Gastrocnemius medialis (tissue), 4 donors: ENCODE results near the gene TNFRSF6B. TPM values are rescaled to one million over a fixed set of nuclear protein-coding genes. Genes with fewer than 3 reads are reported as not detected.

ENCODE experiments used
- ATAC-seq, 2 donors: fragments of 150-250 bp; one replicate each; pipeline ENCODE4 v1.9.1; 2016
- DNase-seq, 2 donors: peaks; one replicate each; pipeline ENCODE4 v3.0.0-alpha.2; 2019
- H3K27ac ChIP-seq, 4 donors: fragments of 200-600 bp; sonication (generic); 1 replicate in 1 of 4; 2 replicates in 3 of 4; pipeline ENCODE4 v1.5.1; 2016 to 2018; ENCODE audit warnings: mild to moderate bottlenecking in 2 of 4, moderate library complexity in 1 of 4
- H3K27me3 ChIP-seq, 3 donors: fragments of 200-600 bp; sonication (generic) in 2 of 3; 1 replicate in 1 of 3; 2 replicates in 2 of 3; pipeline versions ENCODE4 v1.5.1 to v1.6.0; 2016 to 2019; ENCODE audit warnings: mild to moderate bottlenecking in 1 of 3, moderate library complexity in 1 of 3
- H3K36me3 ChIP-seq, 2 donors: fragments of 200-600 bp; sonication (generic) in 1 of 2; one replicate each; pipeline ENCODE4 v1.5.1; 2017 to 2018
- H3K4me1 ChIP-seq, 2 donors: fragments of 200-600 bp; sonication (generic) in 1 of 2; one replicate each; pipeline ENCODE4 v1.5.1; 2016 to 2017; ENCODE audit warnings: mild to moderate bottlenecking in 2 of 2
- H3K4me3 ChIP-seq, 4 donors: fragments of 200-600 bp; sonication (generic) in 3 of 4; 1 replicate in 1 of 4; 2 replicates in 3 of 4; pipeline ENCODE4 v1.5.1; 2016 to 2019; ENCODE audit warnings: mild to moderate bottlenecking in 2 of 4
- H3K9me3 ChIP-seq, 3 donors: fragments of 200-600 bp; sonication (generic) in 2 of 3; 1 replicate in 1 of 3; 2 replicates in 2 of 3; pipeline ENCODE4 v1.5.1; 2016 to 2019
- CTCF ChIP-seq, 5 experiments: fragments of 450-650 bp in 3 of 5; fragments of 200-600 bp in 2 of 5; sonication (generic) in 2 of 5; IDR thresholded peaks in 4 of 5; conservative IDR thresholded peaks in 1 of 5; 1 replicate in 4 of 5; 2 replicates in 1 of 5; pipeline ENCODE4 v1.5.1; 2016 to 2019; ENCODE audit warnings: antibody characterized with exemption in 5 of 5, mild to moderate bottlenecking in 3 of 5, moderate library complexity in 3 of 5
- POLR2A ChIP-seq, 2 donors: fragments of 450-650 bp; IDR thresholded peaks; one replicate each; pipeline ENCODE4 v1.6.1; 2017; ENCODE audit warnings: antibody characterized with exemption in 2 of 2, mild to moderate bottlenecking in 2 of 2, moderate library complexity in 2 of 2
- in situ Hi-C, 4 donors: fragments of 200-750 bp; cut with MboI; loops; one replicate each; pipeline versions ENCODE4 v1.15.0 to v1.8.0; 2017; ENCODE audit warnings: low sequenced_read_pairs in 4 of 4
- intact Hi-C: fragments of 100-400 bp; cut with DNase I; formaldehyde crosslinking; loops from one replicate; pipeline ENCODE4 v1.15.1; 2023; ENCODE audit warnings: low total_unique reads
- total RNA-seq, 4 donors: library from RNA; depleted of rRNA; stranded (reverse); fragments of >200 nt; gene quantifications; one replicate each; pipeline versions ENCODE4 v1.1.0 to v1.2.3, GENCODE V29; 2016

The TNFRSF6B gene
- total RNA-seq, 4 donors from 2014 or later: 1.2 to 4.8 (median 3.1) TPM

- H3K9me3 ChIP-seq: no peaks in the 10 kb centered on the region
- H3K27me3 ChIP-seq: no peaks in the 10 kb centered on the region
- intact Hi-C loops: no loop called here
- TF ChIP-seq POLR2A (IDR thresholded peaks at IDR 0.05): no peak
- TF ChIP-seq CTCF (IDR thresholded peaks at IDR 0.05 in 4 of 5, conservative IDR thresholded peaks at IDR 0.05 in 1 of 5): no peak
- peaks cover 30 to 32% of the 10 kb centered on the region in 2 donors for H3K4me1 ChIP-seq
- H3K36me3 ChIP-seq: peaks cover 0 to 14% of the 10 kb centered on the region in 2 donors
- in situ Hi-C loops: no loop called here
- no peak overlapping the region for H3K4me3 ChIP-seq
- ATAC-seq: no peak
- peak in 1 of 2 donors; percentile 15 for DNase-seq
- H3K27ac ChIP-seq: peak overlapping the region in 2 of 4 donors; percentile 65 to 76
Observed at GRCh38 chr20:63700199-63701050, 4.0 kb downstream of the TNFRSF6B start.

DNA sequence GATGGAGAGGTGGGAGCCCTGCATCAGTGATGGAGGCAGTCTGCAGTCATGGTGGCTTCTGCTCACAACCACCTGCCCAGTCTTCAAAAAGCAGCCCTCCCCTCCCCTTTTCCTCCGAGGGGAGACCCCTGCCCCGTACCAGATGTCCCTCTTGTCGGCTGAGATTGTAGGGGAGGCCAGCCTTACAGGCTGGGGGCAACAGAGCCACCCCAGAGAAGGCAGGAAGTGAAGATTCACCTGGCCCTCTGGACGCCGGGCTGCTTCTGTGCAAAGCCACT lies 4.5 kb downstream of the TNFRSF6B start:
- ATAC-seq: no peak
- intact Hi-C loops: no loop called here
- in situ Hi-C loops: no loop called here
- Histone ChIP-seq H3K4me3 (no peak overlapping the region), H3K4me1 (peaks cover 27% of the 10 kb centered on the region in 2 donors), H3K27me3 (no peaks in the 10 kb centered on the region), H3K9me3 (no peaks in the 10 kb centered on the region), H3K36me3 (peaks cover 0 to 19% of the 10 kb centered on the region in 2 donors), H3K27ac (no peak overlapping the region)
- TF ChIP-seq CTCF (IDR thresholded peaks at IDR 0.05 in 4 of 5, conservative IDR thresholded peaks at IDR 0.05 in 1 of 5) (no peak), POLR2A (IDR thresholded peaks at IDR 0.05) (no peak)
- no peak for DNase-seq

GRCh38 chr20:63701329-63702035 lies 5.0 kb downstream of the TNFRSF6B start:
- TF ChIP-seq CTCF (IDR thresholded peaks at IDR 0.05 in 4 of 5, conservative IDR thresholded peaks at IDR 0.05 in 1 of 5) (no peak), POLR2A (IDR thresholded peaks at IDR 0.05) (no peak)
- Histone ChIP-seq H3K27me3 (no peaks in the 10 kb centered on the region), H3K36me3 (peaks cover 0 to 24% of the 10 kb centered on the region in 2 donors), H3K4me3 (no peak overlapping the region), H3K9me3 (no peaks in the 10 kb centered on the region), H3K27ac (no peak overlapping the region), H3K4me1 (peaks cover 28 to 29% of the 10 kb centered on the region in 2 donors)
- in situ Hi-C loops (no loop called here), intact Hi-C loops (no loop called here)
- DNase-seq (no peak), ATAC-seq (no peak)

DNA sequence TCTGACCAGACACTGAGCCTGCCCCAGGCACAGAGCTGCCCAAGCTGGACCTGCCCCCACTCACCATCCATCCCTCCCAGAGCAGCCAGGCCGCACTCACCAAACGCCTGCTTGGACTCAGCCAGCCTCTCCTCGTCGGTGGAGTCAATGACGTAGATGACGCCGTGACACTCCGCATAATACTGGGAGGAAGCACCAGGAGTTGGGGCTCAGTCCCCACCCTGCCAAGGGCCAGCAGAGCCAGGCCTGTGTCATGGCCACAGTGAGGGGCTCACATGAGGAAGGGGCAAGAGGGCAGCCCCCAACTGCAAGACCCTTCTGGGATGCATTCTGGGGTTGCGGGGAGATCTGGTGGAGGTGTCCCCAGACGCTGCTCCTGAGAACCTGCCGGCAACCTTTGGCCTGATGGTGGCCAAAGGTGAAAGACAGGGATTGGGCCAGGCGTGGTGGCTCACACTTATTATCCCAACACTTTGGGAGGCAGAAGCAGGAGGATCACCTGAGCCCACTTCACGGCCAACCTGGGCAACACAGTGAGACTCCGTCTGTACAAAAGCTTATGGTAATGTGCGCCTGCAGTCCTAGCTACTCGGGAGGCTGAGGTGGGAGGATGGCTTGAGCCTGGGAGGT lies 5.7 kb downstream of the TNFRSF6B start:
- Histone ChIP-seq H3K27me3 (no peaks in the 10 kb centered on the region), H3K4me3 (no peak overlapping the region), H3K4me1 (peaks cover 28 to 34% of the 10 kb centered on the region in 2 donors), H3K36me3 (peaks cover 0 to 24% of the 10 kb centered on the region in 2 donors), H3K9me3 (no peaks in the 10 kb centered on the region), H3K27ac (no peak overlapping the region)
- no peak for ATAC-seq
- in situ Hi-C loops (no loop called here), intact Hi-C loops (no loop called here)
- DNase-seq: no peak
- TF ChIP-seq POLR2A (IDR thresholded peaks at IDR 0.05) (no peak), CTCF (IDR thresholded peaks at IDR 0.05 in 4 of 5, conservative IDR thresholded peaks at IDR 0.05 in 1 of 5) (no peak)
